HG03432 (cell line): ENCODE measurements around the gene AAK1.
A peak's percentile ranks its signal among the peaks of the same experiment; 100 is the strongest.
"Not testable (repeated sequence)": the region's sequence is repeated elsewhere in the genome, so short reads cannot be mapped to it uniquely, and the experiment has no call there.

Source experiments
- ATAC-seq: cut with Tn5 transposase; IDR thresholded peaks from one replicate; pipeline ENCODE4 v1.9.1; 2021; ENCODE audit warnings: mild to moderate bottlenecking, moderate library complexity; ENCODE audit not compliant: unreplicated experiment

AAK1 gene

GRCh38 chr2:69628325-69629021 is 15.1 kb downstream of the AAK1 start:
- ATAC-seq: no peak

GRCh38 chr2:69625078-69625795 is 18.3 kb downstream of the AAK1 start:
- no peak for ATAC-seq

DNA sequence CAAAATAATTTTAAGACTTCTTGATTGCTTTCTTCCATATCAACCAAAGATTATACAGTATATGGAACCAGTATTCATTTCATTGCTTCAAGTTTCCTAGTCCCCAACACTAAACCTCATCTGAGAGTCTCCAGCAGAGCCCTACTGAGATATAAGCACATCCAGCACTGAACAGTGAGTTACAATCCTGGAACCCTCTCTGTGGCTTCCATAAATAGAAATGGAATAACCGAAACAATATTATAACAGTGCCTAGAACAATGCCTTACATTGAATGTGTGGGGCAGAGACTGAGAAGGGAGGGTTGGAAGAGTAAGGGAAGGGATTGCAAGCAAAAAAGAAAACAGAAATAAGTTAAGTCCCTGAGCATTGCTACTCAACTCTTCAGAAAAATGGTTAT is 18.9 kb downstream of the AAK1 start:
- no peak for ATAC-seq

DNA sequence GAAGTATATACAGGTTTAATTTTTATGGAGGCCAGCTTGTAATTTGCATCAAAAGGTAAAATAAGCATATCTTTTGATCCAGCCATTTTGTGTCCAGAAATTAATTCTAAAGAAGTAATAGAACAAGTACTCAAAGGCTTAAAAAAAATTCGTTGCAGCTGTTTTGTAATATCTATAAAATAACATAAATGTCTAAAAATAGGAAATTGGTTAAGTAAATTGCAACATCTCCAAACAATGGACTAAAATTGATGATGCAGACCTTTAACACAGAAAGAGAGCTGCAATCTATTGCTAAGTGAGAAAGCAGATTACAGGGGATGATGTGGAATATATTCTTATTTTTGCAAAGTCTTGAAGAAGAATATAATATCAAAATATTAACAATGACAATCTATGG is 19.4 kb downstream of the AAK1 start:
- no peak for ATAC-seq

- ATAC-seq: no peak
These were observed 20.3 kb downstream of the AAK1 start for GRCh38 chr2:69623236-69623635.

DNA sequence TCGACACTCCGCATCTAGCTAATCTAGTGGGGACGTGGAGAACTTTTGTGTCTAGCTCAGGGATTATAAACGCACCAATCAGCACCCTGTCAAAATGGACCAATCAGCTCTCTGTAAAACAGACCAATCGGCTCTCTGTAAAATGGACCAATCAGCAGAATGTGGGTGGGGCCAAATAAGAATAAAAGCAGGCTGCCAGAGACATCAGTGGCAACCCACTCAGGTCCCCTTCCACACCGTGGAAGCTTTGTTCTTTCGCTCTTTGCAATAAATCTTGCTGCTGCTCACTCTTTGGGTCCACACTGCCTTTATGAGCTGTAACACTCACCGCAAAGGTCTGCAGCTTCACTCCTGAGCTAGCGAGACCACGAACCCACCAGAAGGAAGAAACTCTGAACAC is 20.7 kb downstream of the AAK1 start:
- not testable (repeated sequence) for ATAC-seq

DNA sequence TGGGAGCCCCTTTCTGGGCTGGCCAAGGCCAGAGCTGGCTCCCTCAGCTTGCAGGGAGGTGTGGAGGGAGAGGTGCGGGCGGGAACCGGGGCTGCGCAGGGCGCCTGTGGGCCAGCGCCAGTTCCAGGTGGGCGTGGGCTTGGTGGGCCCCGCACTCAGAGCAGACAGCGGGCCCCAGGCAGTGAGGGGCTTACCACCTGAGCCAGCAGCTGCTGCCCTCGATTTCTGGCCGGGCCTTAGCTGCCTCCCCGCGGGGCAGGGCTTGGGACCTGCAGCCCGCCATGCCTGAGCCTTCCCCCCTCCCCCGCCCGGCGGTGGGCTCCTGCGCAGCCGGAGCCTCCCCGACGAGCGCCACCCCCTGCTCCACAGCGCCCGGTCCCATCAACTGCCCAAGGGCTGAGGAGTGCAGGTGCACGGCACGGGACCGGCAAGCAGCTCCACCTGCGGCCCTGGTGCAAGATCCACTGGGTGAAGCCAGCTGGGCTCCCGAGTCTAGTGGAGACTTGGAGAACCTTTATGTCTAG is 21.5 kb downstream of the AAK1 start:
- ATAC-seq: not testable (repeated sequence)

DNA sequence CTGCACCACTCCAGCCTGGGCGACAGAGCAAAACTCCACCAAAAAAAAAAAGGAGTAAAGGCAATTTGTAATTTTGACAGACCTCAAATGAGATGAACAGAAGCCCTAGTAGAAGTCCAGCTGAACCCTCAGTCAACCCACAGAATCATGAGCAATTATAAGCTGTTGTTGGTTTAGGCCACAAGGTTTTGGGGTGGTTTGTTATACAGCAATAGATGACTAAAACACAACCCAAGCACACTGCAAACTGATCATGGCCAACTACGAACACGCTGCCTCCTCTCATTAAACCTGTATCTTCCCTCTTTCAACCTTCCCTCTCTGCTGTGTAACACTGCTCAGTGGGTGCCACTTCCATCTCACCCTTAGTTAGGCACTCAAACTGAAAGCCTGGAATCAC is 22.1 kb downstream of the AAK1 start:
- ATAC-seq: no peak

DNA sequence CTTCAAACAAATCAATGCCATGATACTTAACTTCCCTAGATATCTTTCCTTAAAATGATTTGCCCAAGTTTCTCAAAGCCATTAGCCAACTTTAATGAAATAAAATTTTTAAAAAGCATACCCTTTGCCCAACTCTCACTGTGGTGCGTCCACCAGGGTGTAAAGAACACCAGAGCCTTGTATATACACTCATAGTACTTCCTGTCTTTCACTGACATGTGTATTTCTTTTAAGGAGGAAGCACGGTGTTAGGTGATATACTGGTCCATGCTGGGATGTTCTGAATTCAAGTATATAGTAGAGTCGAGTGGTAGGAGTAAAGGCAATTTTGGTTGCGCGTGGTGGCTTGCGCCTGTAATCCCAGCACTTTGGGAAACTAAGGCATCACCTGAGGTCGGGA is 22.7 kb downstream of the AAK1 start:
- no peak for ATAC-seq

- ATAC-seq: no peak
These were observed 23.8 kb downstream of the AAK1 start for GRCh38 chr2:69619725-69620124.

GRCh38 chr2:69618362-69618761 is 25.2 kb downstream of the AAK1 start:
- no peak for ATAC-seq

DNA sequence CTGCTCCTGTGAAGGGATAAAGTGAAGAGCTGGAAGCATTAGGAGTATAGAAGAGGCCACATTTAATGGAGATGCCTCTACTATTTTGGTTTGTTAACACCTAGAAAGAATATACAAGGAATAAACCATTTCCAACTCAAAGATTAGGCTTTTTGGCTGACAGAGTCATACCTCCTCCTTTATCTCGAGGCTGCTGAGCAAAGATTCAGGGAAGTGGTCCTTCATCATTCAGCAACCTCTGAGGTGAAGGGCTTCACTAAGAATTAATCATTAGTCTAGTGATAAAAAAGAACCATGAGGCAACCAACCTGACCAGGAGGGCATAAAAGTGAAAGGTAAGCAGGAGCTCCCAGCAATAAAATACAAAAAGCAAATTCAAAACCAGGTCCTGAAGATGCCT is 25.8 kb downstream of the AAK1 start:
- ATAC-seq: no peak

GRCh38 chr2:69616755-69617154 is 26.8 kb downstream of the AAK1 start:
- peak; percentile 71 for ATAC-seq

- peak; percentile 61 for ATAC-seq
These were observed 27.6 kb downstream of the AAK1 start for GRCh38 chr2:69615969-69616368.

DNA sequence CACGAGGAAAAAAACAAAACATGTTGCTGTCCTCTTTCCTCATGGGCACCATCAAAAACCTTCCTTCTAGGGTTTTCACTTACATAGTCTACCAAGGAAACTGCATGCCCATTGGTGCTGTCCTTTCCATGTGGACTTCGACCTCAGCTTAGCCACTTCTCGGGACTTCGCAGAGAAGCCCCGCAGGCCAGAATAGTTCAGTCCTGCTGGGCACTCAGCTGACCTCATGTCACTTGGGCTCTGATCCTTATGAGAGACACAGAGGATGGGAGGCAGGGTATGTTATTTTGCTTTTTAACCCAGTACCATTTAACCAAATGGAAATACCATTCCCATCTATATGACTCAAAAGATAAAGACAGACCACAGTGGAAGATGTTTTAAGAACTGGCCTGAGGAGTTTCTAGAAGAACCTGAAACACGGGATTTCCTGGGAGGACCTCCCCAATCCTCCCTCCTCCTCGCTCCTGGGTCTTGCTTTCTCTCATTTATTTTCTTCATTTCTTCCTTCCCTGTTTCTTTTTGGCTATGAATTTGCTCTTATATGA is 28.4 kb downstream of the AAK1 start:
- no peak for ATAC-seq

DNA sequence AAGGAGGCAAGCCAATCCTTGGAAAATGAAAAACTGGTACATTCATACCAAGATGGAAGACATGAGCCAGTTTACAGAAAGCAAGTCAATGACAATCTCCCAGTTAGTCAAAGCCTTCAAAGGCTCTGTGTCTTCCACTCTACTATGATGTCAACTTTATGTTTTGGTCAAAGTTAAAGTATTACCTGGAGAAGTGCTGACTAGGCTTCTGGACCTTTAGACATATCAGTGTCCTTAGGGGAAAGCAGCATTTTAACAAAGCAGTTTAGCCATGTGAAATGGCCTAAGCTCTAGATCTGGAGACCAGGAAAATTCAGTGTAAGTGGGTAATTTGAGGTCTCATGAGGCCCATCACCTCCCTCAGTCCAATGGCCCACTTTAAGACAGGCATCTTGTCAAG is 30.8 kb downstream of the AAK1 start:
- ATAC-seq: no peak

GRCh38 chr2:69612200-69612599 is 31.3 kb downstream of the AAK1 start:
- ATAC-seq: no peak

DNA sequence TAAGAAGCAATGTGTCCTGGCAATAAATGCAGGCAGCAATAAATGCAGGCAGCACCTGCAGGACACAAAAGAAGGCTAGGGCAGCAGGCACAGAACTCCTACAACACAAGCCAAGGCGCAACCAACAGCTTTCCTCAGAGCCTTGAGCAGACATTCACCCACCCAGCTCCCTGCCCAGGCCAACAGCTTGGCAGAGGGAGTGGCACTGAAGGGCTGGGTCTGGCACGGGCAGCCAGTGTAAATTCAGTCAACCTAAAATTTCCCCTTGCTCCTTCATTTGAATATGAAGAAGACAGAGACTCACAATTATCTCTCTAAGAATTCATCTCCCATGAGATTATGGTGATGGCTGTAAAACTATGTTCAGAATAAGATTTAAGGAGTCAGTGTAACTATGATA is 35.4 kb downstream of the AAK1 start:
- no peak for ATAC-seq

- not testable (repeated sequence) for ATAC-seq
These were observed 36.8 kb downstream of the AAK1 start for GRCh38 chr2:69606771-69607170.

GRCh38 chr2:69605284-69605683 is 38.3 kb downstream of the AAK1 start:
- no peak for ATAC-seq

- no peak for ATAC-seq
These were observed 38.7 kb downstream of the AAK1 start for GRCh38 chr2:69604836-69605235.

GRCh38 chr2:69604026-69604678 is 39.4 kb downstream of the AAK1 start:
- no peak for ATAC-seq
